Measurements from ENCODE around the gene OTOR. TPM values are rescaled to one million over a fixed set of nuclear protein-coding genes. Genes with fewer than 3 reads are reported as not detected.

The OTOR gene
- total RNA-seq, 4 donors from 2014 or later: not detected

GRCh38 chr20:16781496-16781895, 33.3 kb downstream of the OTOR start:
- TF ChIP-seq, protein P1, sequence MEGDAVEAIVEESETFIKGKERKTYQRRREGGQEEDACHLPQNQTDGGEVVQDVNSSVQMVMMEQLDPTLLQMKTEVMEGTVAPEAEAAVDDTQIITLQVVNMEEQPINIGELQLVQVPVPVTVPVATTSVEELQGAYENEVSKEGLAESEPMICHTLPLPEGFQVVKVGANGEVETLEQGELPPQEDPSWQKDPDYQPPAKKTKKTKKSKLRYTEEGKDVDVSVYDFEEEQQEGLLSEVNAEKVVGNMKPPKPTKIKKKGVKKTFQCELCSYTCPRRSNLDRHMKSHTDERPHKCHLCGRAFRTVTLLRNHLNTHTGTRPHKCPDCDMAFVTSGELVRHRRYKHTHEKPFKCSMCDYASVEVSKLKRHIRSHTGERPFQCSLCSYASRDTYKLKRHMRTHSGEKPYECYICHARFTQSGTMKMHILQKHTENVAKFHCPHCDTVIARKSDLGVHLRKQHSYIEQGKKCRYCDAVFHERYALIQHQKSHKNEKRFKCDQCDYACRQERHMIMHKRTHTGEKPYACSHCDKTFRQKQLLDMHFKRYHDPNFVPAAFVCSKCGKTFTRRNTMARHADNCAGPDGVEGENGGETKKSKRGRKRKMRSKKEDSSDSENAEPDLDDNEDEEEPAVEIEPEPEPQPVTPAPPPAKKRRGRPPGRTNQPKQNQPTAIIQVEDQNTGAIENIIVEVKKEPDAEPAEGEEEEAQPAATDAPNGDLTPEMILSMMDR (IDR thresholded peaks at IDR 0.05): no peak
- ATAC-seq (ENCODE audit: low FRiP score): no peak
- no peak for DNase-seq (ENCODE audit: low spot score)

GRCh38 chr20:16785226-16785625, 37.1 kb downstream of the OTOR start:
- DNase-seq (ENCODE audit: low spot score): no peak
- no peak for ATAC-seq (ENCODE audit: low FRiP score)
- TF ChIP-seq, protein P1 (IDR thresholded peaks at IDR 0.05): no peak

Other genes starting within 250 kb of the OTOR start
- gene KIF16B, start 174.9 kb upstream of the OTOR start, total RNA-seq: 10 to 100 TPM; 15.7 to 29.0 (median 19.3) TPM
- gene SNRPB2, start 18.3 kb upstream of the OTOR start, total RNA-seq: 10 to 100 TPM; 23.0 to 38.1 (median 30.3) TPM

All from omental fat pad (tissue), 4 donors.